Measurements from ENCODE around the gene ZNF550. TPM values are rescaled to one million over a fixed set of nuclear protein-coding genes. Genes with fewer than 3 reads are reported as not detected.
"Not testable (repeated sequence)": the region's sequence is repeated elsewhere in the genome, so short reads cannot be mapped to it uniquely, and the experiment has no call there.

The ZNF550 gene
- total RNA-seq, 1 experiment from 2014 or later: 3.1 TPM

- H3K4me1 ChIP-seq (ENCODE audit: control insufficient read depth in 1 of 2, insufficient read depth in 2 of 2, low read length in 2 of 2): no peaks in the 10 kb centered on the region
- ChIA-PET RAD21 (ENCODE audit: low non-redundant PET in 1 of 2, low total read pairs in 2 of 2, uncharacterized antibody in 2 of 2, unreplicated experiment in 2 of 2) (no interaction called here), POLR2A (no interaction called here), CTCF (no interaction called here)
- no peak for ATAC-seq
- no peak for TF ChIP-seq REST (IDR thresholded peaks at IDR 0.05; ENCODE audit: low read depth)
- H3K4me3 ChIP-seq (replicated peaks in 1 of 2; ENCODE audit: low read depth in 1 of 2, low read length in 2 of 2): no peak within 1 kb of the TSS
- H4K20me1 ChIP-seq (ENCODE audit: insufficient read depth): no peaks in the 10 kb centered on the region
- no peak within 1 kb of the TSS for H3K9ac ChIP-seq (ENCODE audit: low read length)
- BruUV-seq (replicated peaks): no TSS peak
- H3K27ac ChIP-seq (ENCODE audit: low read depth, low read length): no peak within 1 kb of the TSS
- H3K36me3 ChIP-seq (ENCODE audit: control insufficient read depth in 1 of 2, insufficient read depth in 2 of 2, low read length in 2 of 2): no peaks in the 10 kb centered on the region
- H2AFZ ChIP-seq (ENCODE audit: low read depth, low read length, poor library complexity, severe bottlenecking): no peak within 1 kb of the TSS
- H3K4me2 ChIP-seq (ENCODE audit: low read length): no peak within 1 kb of the TSS
- intact Hi-C loops (cut with micrococcal nuclease): no loop called here
- H3K79me2 ChIP-seq (ENCODE audit: insufficient read depth, low read length): no peaks in the 10 kb centered on the region
- H3K9me2 ChIP-seq (ENCODE audit: insufficient read depth): no peaks in the 10 kb centered on the region
- no peaks in the 10 kb centered on the region for H3K27me3 ChIP-seq (ENCODE audit: insufficient read depth, low read length)
- DNase-seq (ENCODE audit: low read depth, low spot score): no peak
- peaks cover 0 to 3% of the 10 kb centered on the region in 2 experiments; a peak in 2 of 4 replicates for H3K9me3 ChIP-seq (ENCODE audit: control insufficient read depth in 1 of 2, insufficient read depth in 1 of 2, low read depth in 1 of 2, low read length in 2 of 2)
Observed at GRCh38 chr19:57527136-57527881, 32.4 kb downstream of the ZNF550 start, which contains the start of gene ZNF549. ZNF549 (plus strand) TSS chr19:57527356; CDS start chr19:57527574, 218 bp downstream.

GRCh38 chr19:57518021-57518420 lies 41.6 kb downstream of the ZNF550 start:
- H3K79me2 ChIP-seq (ENCODE audit: insufficient read depth, low read length); RAD21 ChIA-PET (ENCODE audit: low non-redundant PET in 1 of 2, low total read pairs in 2 of 2, uncharacterized antibody in 2 of 2, unreplicated experiment in 2 of 2); CTCF ChIA-PET; H3K9ac ChIP-seq (ENCODE audit: low read length); intact Hi-C loops (cut with micrococcal nuclease); H3K4me2 ChIP-seq (ENCODE audit: low read length); H2AFZ ChIP-seq (ENCODE audit: low read depth, low read length, poor library complexity, severe bottlenecking); H3K36me3 ChIP-seq (ENCODE audit: control insufficient read depth in 1 of 2, insufficient read depth in 2 of 2, low read length in 2 of 2); BruUV-seq (replicated peaks); H4K20me1 ChIP-seq (ENCODE audit: insufficient read depth); H3K27ac ChIP-seq (ENCODE audit: low read depth, low read length); ATAC-seq; H3K27me3 ChIP-seq (ENCODE audit: insufficient read depth, low read length); H3K4me1 ChIP-seq (ENCODE audit: control insufficient read depth in 1 of 2, insufficient read depth in 2 of 2, low read length in 2 of 2); POLR2A ChIA-PET; H3K9me2 ChIP-seq (ENCODE audit: insufficient read depth); DNase-seq (ENCODE audit: low read depth, low spot score); H3K4me3 ChIP-seq (replicated peaks in 1 of 2; ENCODE audit: low read depth in 1 of 2, low read length in 2 of 2): not testable (repeated sequence)
- H3K9me3 ChIP-seq (ENCODE audit: control insufficient read depth in 1 of 2, insufficient read depth in 1 of 2, low read depth in 1 of 2, low read length in 2 of 2): peaks cover 5 to 11% of the 10 kb centered on the region in 2 experiments; a peak in 2 of 4 replicates

All from HCT116 (cell line).